A549 (cell line): ENCODE measurements around the gene PTPRG. TPM values are rescaled to one million over a fixed set of nuclear protein-coding genes. Genes with fewer than 3 reads are reported as not detected.

Source experiments
- ATAC-seq, 2 experiments: fragments of 200-7000 bp in 1 of 2; fragments of >200 bp in 1 of 2; cut with Nextera tagmentation in 1 of 2; cut with Tn5 transposase in 1 of 2; 3 replicates each; pipeline versions ENCODE4 v1.8.0 to v1.9.1; 2018 to 2020; ENCODE audit warnings: mild to moderate bottlenecking in 1 of 2, moderate library complexity in 1 of 2
- CTCF ChIA-PET: fragments of 300-600 bp; sonication (Branson Sonifier 250); formaldehyde crosslinking; extraction: SDS; loops from one replicate; lab custom pipeline; 2021; ENCODE audit warnings: antibody characterized with exemption, inconsistent platforms; lab: Yijun Ruan, JAX
- POLR2A ChIA-PET: fragments of 350-600 bp; formaldehyde crosslinking; extraction: SDS; loops from one replicate; lab custom pipeline; 2021; ENCODE audit warnings: antibody characterized with exemption, inconsistent platforms; lab: Yijun Ruan, JAX
- DNase-seq, 2 experiments: peaks; one replicate each; pipeline versions ENCODE4 v3.0.0 to v3.0.0-alpha.2; 2011 to 2016; ENCODE audit warnings: low read depth in 1 of 2, low spot score in 1 of 2
- FAIRE-seq: peaks from 2 replicates; lab custom pipeline; 2011; peaks lifted over from hg19 to GRCh38; lab: Jason Lieb, UNC
- H3K27ac ChIP-seq, 2 experiments: fragments of >200 bp; sonication (Bioruptor Twin); formaldehyde crosslinking; 3 replicates each; pipeline ENCODE4 v1.5.1; 2016 to 2017
- H3K4me1 ChIP-seq: fragments of >200 bp; sonication (Bioruptor Twin); formaldehyde crosslinking; 3 replicates; pipeline ENCODE4 v1.6.1; 2016
- H3K4me2 ChIP-seq: fragments of >200 bp; sonication (Bioruptor Twin); formaldehyde crosslinking; 3 replicates; pipeline ENCODE4 v1.6.1; 2016
- H3K4me3 ChIP-seq: fragments of >200 bp; sonication (Bioruptor Twin); formaldehyde crosslinking; 3 replicates; pipeline ENCODE4 v1.5.1; 2016
- H3K9me3 ChIP-seq: fragments of >200 bp; sonication (Bioruptor Twin); formaldehyde crosslinking; 3 replicates; pipeline ENCODE4 v1.6.1; 2016
- CBX8 ChIP-seq: fragments of 200-600 bp; sonication (generic); IDR thresholded peaks from 2 replicates; pipeline ENCODE4 v1.6.1; 2016
- EHF ChIP-seq: fragments of 250-450 bp; sonication (Bioruptor Pico); IDR thresholded peaks from 2 replicates; pipeline ENCODE4 v1.5.0; 2020; ENCODE audit warnings: mild to moderate bottlenecking
- EHMT2 ChIP-seq: fragments of 200-600 bp; sonication (generic); IDR thresholded peaks from 2 replicates; pipeline ENCODE4 v1.6.1; 2016; ENCODE audit warnings: antibody characterized with exemption, low read depth, mild to moderate bottlenecking, moderate library complexity
- ELK1 ChIP-seq: fragments of 150-350 bp; IDR thresholded peaks from 2 replicates; pipeline ENCODE4 v1.6.1; 2014; ENCODE audit warnings: low read depth, mild to moderate bottlenecking, low read length
- EP300 ChIP-seq, 2 experiments: fragments of >200 bp; sonication (Bioruptor Twin); formaldehyde crosslinking; IDR thresholded peaks; 2 replicates in 1 of 2; 3 replicates in 1 of 2; pipeline ENCODE4 v1.6.1; 2016 to 2017
- FOSB ChIP-seq: fragments of 250-450 bp; sonication (Bioruptor Pico); IDR thresholded peaks from 2 replicates; pipeline ENCODE4 v1.5.0; 2020; ENCODE audit warnings: mild to moderate bottlenecking, moderate library complexity
- FOXS1 ChIP-seq: fragments of 250-450 bp; sonication (Bioruptor Pico); IDR thresholded peaks from 2 replicates; pipeline ENCODE4 v1.5.0; 2020; ENCODE audit warnings: mild to moderate bottlenecking, moderate library complexity
- HDAC2 ChIP-seq: fragments of 200-600 bp; sonication (generic); IDR thresholded peaks from 2 replicates; pipeline ENCODE4 v1.6.1; 2016
- HEYL ChIP-seq: fragments of 250-450 bp; sonication (Bioruptor Pico); IDR thresholded peaks from 2 replicates; pipeline ENCODE4 v1.8.0; 2021; ENCODE audit warnings: mild to moderate bottlenecking, moderate library complexity
- HOXB13 ChIP-seq: fragments of 250-450 bp; sonication (Bioruptor Pico); IDR thresholded peaks from 2 replicates; pipeline ENCODE4 v1.5.0; 2020; ENCODE audit warnings: low read depth, mild to moderate bottlenecking, moderate library complexity
- HOXB5 ChIP-seq: fragments of 250-450 bp; sonication (Bioruptor Pico); IDR thresholded peaks from 2 replicates; pipeline ENCODE4 v1.5.0; 2020; ENCODE audit warnings: mild to moderate bottlenecking, moderate library complexity
- JUNB ChIP-seq: fragments of >200 bp; sonication (Bioruptor Twin); formaldehyde crosslinking; IDR thresholded peaks from 2 replicates; pipeline ENCODE4 v1.6.1; 2016
- KDM5A ChIP-seq: fragments of 200-600 bp; sonication (generic); IDR thresholded peaks from 2 replicates; pipeline ENCODE4 v1.6.1; 2016; ENCODE audit warnings: antibody characterized with exemption, mild to moderate bottlenecking
- MAZ ChIP-seq: fragments of 150-350 bp; IDR thresholded peaks from 2 replicates; pipeline ENCODE4 v1.6.1; 2014; ENCODE audit warnings: antibody characterized with exemption, low read depth, low read length, borderline replicate concordance
- MYC ChIP-seq: IDR thresholded peaks from 2 replicates; pipeline ENCODE4 v1.6.1; 2012; ENCODE audit warnings: mild to moderate bottlenecking, inconsistent platforms, low read length, improper control_type of control experiment, borderline replicate concordance
- NFE2L2 ChIP-seq: fragments of 150-350 bp; conservative IDR thresholded peaks from 2 replicates; pipeline ENCODE4 v1.6.1; 2014; ENCODE audit warnings: low read length
- PBX3 ChIP-seq: IDR thresholded peaks from 2 replicates; pipeline ENCODE4 v1.6.1; 2012
- POLR2A ChIP-seq: IDR thresholded peaks from 2 replicates; pipeline ENCODE4 v1.6.1; 2012; ENCODE audit warnings: mild to moderate bottlenecking, low read length
- RAD21 ChIP-seq, 2 experiments: fragments of >200 bp in 1 of 2; sonication (Bioruptor Twin) in 1 of 2; formaldehyde crosslinking in 1 of 2; IDR thresholded peaks in 1 of 2; conservative IDR thresholded peaks in 1 of 2; 2 replicates in 1 of 2; 3 replicates in 1 of 2; pipeline ENCODE4 v1.6.1; 2012 to 2018; ENCODE audit warnings: inconsistent platforms in 1 of 2
- RCOR1 ChIP-seq: fragments of 150-350 bp; IDR thresholded peaks from 2 replicates; pipeline ENCODE4 v1.6.1; 2014; ENCODE audit warnings: antibody characterized with exemption, low read length, low read depth
- TP53 ChIP-seq: fragments of 250-450 bp; sonication (Bioruptor Pico); IDR thresholded peaks from 2 replicates; pipeline ENCODE4 v1.5.0; 2021; ENCODE audit warnings: mild to moderate bottlenecking, moderate library complexity
- ZFP36 ChIP-seq: fragments of 450-650 bp; IDR thresholded peaks from 2 replicates; pipeline ENCODE4 v1.6.1; 2014; ENCODE audit warnings: borderline replicate concordance; ENCODE audit not compliant: partially characterized antibody
- ZNF302 ChIP-seq: fragments of 250-450 bp; sonication (Bioruptor Pico); IDR thresholded peaks from 2 replicates; pipeline ENCODE4 v1.9.0; 2021; ENCODE audit warnings: inconsistent platforms, mild to moderate bottlenecking, moderate library complexity
- WGBS: methylation state at CpG from one replicate; pipeline ENCODE4 v1.1.6; 2017; ENCODE audit errors: missing lambda C conversion rate; 5-methylcytosine and 5-hydroxymethylcytosine counted together
- polyA plus RNA-seq, 4 experiments: library from polyadenylated mRNA; depleted of rRNA in 3 of 4; stranded (reverse); fragments of >200 nt; fragmentation: RNase III in 1 of 4; extraction: RNeasy Plus Mini Kit Qiagen cat#74134 plus additional on column Dnase treatment in 1 of 4; gene quantifications; 2 replicates in 3 of 4; 3 replicates in 1 of 4; pipeline ENCODE4 v1.2.3, GENCODE V29; 2011 to 2017
- TF ChIP-seq, protein P1 (sequence below): IDR thresholded peaks from 2 replicates; pipeline ENCODE4 v1.6.1; 2012
- TF ChIP-seq, protein P2 (sequence below): fragments of >200 bp; sonication (Bioruptor Twin); formaldehyde crosslinking; IDR thresholded peaks from 3 replicates; pipeline ENCODE4 v1.5.1; 2016
- TF ChIP-seq, protein P3 (sequence below): fragments of 450-650 bp; IDR thresholded peaks from 2 replicates; pipeline ENCODE4 v1.6.1; 2014; ENCODE audit warnings: antibody characterized with exemption

Gene PTPRG
- polyA plus RNA-seq, 2 of the 4 experiments (the other 2 are of a cell fraction): 4.5 to 4.8 TPM

DNA sequence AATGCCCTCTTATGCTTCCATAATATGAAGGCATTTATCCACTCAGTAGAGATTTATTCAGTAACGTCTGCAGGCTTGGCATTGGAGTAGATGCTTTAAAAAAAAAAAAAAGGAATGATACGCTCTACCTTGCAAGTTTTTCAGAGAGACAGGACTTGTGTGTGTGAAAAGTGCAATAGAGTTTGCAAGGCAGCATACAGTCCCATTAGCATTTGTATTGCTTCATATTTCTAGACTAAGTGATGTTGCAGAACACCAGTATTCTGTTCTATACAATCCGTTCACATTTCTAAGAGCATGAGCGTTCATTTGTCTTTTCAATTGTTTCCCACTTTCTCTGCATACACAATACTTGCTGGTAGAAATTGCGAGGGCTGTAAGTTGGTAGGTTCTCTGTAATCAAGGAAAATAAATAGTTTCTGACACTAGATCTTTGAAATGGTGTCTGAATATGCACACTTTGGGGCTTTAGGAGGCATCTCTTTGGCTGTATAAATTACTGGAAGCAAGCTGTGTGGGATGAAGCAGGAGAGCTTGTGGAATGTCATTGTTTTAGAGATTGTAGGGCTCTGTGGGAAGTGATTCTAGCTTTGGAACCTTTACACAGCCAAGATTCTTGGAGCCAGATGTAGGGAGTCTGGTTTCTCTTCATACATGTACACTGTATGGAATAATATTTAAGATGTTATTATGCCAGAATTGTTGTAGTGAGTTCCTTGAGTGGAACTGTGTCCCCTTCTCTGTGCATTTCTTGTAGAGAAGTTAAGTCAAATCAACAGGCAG lies 549.3 kb downstream of the PTPRG start:
- no peak overlapping the region for H3K4me2 ChIP-seq
- no peak overlapping the region for H3K27ac ChIP-seq
- TF ChIP-seq ZNF302 (CRISPR knock-in tag): no peak
- TF ChIP-seq HOXB13 (CRISPR knock-in tag): no peak
- TF ChIP-seq FOXS1: no peak
- no peak for TF ChIP-seq JUNB
- TF ChIP-seq FOSB: no peak
- no peak for TF ChIP-seq KDM5A
- TF ChIP-seq, protein P1, sequence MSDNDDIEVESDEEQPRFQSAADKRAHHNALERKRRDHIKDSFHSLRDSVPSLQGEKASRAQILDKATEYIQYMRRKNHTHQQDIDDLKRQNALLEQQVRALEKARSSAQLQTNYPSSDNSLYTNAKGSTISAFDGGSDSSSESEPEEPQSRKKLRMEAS: no peak
- no peaks in the 10 kb centered on the region for H3K9me3 ChIP-seq
- H3K4me3 ChIP-seq: no peak overlapping the region
- FAIRE-seq (no peak), DNase-seq (no peak), ATAC-seq (no peak)
- no peaks in the 10 kb centered on the region for H3K4me1 ChIP-seq
- ChIA-PET CTCF (interaction anchor here (0.6 kb wide), 1 partner anchor 329 kb away, joined by 5 read pairs; no protein-coding TSS in a partner anchor), POLR2A (no interaction called here)
- WGBS: 32% methylated on average over 5 of the region's 5 CpGs

GRCh38 chr3:62113092-62113491 lies 551.7 kb downstream of the PTPRG start:
- ChIA-PET POLR2A (no interaction called here), CTCF (no interaction called here)
- no peak for TF ChIP-seq TP53 (CRISPR knock-in tag)
- no peak for TF ChIP-seq HEYL
- TF ChIP-seq, protein P2, sequence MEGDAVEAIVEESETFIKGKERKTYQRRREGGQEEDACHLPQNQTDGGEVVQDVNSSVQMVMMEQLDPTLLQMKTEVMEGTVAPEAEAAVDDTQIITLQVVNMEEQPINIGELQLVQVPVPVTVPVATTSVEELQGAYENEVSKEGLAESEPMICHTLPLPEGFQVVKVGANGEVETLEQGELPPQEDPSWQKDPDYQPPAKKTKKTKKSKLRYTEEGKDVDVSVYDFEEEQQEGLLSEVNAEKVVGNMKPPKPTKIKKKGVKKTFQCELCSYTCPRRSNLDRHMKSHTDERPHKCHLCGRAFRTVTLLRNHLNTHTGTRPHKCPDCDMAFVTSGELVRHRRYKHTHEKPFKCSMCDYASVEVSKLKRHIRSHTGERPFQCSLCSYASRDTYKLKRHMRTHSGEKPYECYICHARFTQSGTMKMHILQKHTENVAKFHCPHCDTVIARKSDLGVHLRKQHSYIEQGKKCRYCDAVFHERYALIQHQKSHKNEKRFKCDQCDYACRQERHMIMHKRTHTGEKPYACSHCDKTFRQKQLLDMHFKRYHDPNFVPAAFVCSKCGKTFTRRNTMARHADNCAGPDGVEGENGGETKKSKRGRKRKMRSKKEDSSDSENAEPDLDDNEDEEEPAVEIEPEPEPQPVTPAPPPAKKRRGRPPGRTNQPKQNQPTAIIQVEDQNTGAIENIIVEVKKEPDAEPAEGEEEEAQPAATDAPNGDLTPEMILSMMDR: no peak
- TF ChIP-seq EHF: no peak
- no peak for TF ChIP-seq POLR2A
- TF ChIP-seq PBX3: no peak
- no peaks in the 10 kb centered on the region for H3K9me3 ChIP-seq
- ATAC-seq: no peak
- no peak overlapping the region for H3K4me2 ChIP-seq
- WGBS: 39% methylated on average over 3 of the region's 3 CpGs
- H3K27ac ChIP-seq: no peak overlapping the region
- H3K4me3 ChIP-seq: no peak overlapping the region
- FAIRE-seq: no peak
- no peaks in the 10 kb centered on the region for H3K4me1 ChIP-seq
- DNase-seq: no peak

DNA sequence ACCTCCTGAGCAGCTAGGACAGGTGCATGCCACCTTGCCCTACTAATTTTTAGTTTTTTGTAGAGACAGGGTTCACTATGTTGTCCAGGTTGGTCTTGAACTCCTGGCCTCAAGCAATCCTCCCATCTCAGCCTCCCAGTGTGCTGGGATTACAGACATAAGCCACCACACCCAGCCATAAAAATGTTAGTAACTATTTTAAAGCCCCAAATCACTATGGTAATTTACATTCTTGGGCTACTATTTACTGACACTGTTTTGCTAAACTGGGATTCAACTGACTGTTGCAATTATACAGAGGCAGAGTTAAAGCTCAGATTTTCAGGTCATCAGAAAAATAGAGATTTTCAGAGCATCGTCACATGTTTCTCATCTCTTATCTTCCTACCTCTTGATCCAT lies 553.4 kb downstream of the PTPRG start:
- FAIRE-seq (no peak), DNase-seq (no peak), ATAC-seq (no peak)
- Histone ChIP-seq H3K27ac (no peak overlapping the region), H3K4me1 (no peaks in the 10 kb centered on the region), H3K4me3 (no peak overlapping the region), H3K4me2 (no peak overlapping the region), H3K9me3 (no peaks in the 10 kb centered on the region)
- TF ChIP-seq CBX8: no peak
- TF ChIP-seq, protein P3, sequence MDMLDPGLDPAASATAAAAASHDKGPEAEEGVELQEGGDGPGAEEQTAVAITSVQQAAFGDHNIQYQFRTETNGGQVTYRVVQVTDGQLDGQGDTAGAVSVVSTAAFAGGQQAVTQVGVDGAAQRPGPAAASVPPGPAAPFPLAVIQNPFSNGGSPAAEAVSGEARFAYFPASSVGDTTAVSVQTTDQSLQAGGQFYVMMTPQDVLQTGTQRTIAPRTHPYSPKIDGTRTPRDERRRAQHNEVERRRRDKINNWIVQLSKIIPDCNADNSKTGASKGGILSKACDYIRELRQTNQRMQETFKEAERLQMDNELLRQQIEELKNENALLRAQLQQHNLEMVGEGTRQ: no peak
- no peak for TF ChIP-seq ZFP36
- no peak for TF ChIP-seq ZNF302 (CRISPR knock-in tag)
- TF ChIP-seq EHMT2: no peak
- no peak for TF ChIP-seq HOXB5
- no peak for TF ChIP-seq MAZ
- no peak for TF ChIP-seq ELK1
- no peak for TF ChIP-seq RAD21 (conservative IDR thresholded peaks at IDR 0.05 in 1 of 2, IDR thresholded peaks at IDR 0.05 in 1 of 2)
- no peak for TF ChIP-seq RCOR1
- TF ChIP-seq HDAC2: no peak
- no peak for TF ChIP-seq NFE2L2
- TF ChIP-seq, protein P2: no peak
- TF ChIP-seq MYC: no peak
- TF ChIP-seq EP300 (IDR thresholded peaks at IDR 0.05): no peak
- ChIA-PET POLR2A (no interaction called here), CTCF (no interaction called here)
- 31% methylated on average over 1 of the region's 1 CpG for WGBS
